GM19328 (cell line): ENCODE data around the gene MRPL10.
"Not testable (repeated sequence)": the region's sequence is repeated elsewhere in the genome, so short reads cannot be mapped to it uniquely, and the experiment has no call there.

Experiments
- ATAC-seq: cut with Tn5 transposase; IDR thresholded peaks from one replicate; pipeline ENCODE4 v1.9.1; 2021; ENCODE audit warnings: mild to moderate bottlenecking, moderate library complexity; ENCODE audit not compliant: unreplicated experiment

Gene MRPL10

GRCh38 chr17:47800686-47801085 lies 30.7 kb downstream of the MRPL10 start:
- no peak for ATAC-seq

GRCh38 chr17:47797797-47798196 lies 33.5 kb downstream of the MRPL10 start:
- no peak for ATAC-seq

DNA sequence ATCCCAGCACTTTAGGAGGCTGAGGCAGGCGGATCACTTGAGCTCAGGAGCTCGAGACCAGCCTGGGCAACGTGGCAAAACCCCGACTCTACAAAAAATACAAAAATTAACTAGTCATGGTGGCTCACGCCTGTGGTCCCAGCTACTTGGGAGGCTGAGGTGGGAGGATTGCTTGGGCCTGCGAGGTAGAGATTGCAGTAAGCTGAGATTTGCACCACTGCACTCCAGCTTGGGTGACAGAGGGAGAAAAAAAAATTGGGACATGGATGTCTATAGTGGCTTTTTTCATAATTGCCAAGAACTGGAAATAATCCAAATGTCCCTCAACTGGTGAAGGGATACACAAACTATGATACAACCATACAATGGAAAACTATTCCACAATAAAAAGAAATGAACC lies 38.4 kb downstream of the MRPL10 start:
- ATAC-seq = no peak

- no peak for ATAC-seq
These were observed 38.9 kb downstream of the MRPL10 start for GRCh38 chr17:47792457-47792856.

DNA sequence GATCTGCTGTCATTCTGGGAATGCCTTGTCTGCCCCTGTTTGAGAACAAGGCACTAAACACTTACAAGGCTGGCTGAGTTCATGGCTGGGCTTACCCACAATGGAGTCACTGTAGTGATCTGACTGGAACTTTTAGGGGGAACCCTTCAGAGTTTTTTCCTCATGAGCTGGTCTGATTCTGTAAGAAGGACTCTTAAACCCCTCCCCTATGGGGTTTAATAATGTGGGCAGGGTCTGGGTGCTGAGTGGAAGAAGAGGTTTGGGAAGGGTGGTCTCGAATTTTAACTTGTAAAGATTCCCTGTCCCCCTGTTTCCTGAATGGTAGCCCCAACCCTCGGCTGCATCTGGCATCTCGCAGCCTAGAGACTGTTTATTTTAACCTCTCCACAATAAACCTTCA lies 40.3 kb downstream of the MRPL10 start:
- no peak for ATAC-seq

DNA sequence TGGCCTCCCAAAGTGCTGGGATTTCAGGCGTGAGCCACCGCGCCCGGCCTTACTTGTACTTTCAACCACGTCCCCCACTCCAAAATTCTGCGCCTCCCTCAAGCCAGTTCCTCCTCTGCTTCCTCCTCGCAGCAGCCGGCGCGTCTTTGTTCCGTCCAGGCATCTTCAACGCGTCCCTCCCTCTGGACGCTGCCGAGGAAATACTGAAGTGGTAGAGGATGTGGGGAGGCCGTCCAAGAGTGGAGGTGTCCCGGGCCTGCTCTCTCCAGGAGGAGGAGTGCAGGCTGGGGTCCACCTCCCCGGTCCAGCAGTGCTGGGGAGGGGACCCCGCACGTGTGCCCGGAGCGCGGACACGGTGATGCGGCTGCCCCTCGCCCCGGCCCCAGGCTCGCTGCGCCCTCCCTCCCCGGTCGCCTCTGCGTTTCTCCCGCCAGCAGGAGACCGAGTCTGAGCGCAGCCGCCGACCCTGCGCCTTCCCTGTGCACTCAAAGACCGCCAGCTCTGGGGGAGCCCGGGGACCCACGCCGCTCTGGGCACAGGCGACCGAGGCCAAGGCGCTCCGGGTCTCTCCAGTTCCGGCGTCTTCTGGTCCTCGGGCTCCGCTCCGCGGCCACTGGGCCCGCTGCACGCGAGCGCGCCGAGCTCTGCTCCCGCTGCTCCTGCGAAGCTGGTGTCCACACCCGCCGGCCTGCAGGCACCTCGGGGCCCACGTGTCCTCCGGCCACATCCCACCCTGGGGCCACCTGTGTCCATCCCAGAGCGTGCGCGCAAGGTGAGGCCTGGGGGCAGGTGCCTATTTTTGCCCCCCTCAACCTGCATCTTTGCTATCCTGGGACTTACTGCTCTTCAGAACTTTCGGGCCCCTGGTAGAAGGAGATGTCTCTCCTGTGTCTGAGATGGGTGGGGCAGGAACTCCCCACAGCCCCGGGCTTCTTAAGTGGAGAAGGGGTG lies 41.5 kb downstream of the MRPL10 start:
- ATAC-seq = no peak

DNA sequence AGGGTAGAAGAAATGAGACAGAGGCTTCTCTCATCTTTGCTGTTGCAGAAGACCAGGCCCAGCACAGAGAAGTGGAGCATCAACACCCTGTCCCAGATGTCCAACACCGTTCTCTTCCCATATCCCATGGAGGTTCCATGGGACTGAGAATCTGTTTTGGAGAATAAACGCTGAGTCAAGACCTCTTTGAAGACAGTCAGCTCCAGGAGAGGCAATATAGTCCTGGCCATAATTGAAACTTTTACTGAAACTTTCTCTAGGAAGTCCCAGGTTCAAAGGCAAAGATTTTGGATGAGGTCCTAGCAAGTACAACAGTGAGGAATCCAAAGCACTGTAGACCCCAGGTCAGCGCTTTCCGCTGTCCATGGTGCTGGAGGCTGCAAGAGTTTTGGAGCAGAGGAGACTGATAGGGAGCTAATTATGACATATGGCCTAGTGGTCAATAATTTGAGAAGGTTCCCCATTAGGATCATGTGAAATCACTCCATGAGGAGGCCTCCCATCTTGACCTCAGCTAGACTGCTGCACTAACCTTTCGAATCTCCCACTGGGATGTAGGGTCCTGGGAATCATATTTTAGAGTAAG lies 45.7 kb downstream of the MRPL10 start:
- ATAC-seq = no peak

DNA sequence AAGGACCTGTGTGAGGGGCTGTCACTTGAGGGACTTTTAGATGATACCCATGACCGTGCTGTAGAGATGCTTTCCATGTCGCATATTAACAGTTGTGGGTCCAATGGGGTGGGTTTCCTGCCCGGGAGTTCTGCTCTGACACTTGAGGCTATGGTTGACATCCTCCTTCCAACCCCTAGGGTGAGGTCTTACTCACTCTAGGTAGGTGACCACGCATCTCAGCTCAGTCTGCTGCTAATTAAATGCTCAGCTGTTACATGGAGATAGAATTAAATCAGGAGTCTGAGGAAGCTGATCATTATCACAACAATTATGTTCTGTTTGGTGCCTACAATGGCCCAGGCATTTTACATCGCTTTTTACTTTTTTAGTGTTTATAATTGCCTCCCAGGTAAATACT lies 49.9 kb downstream of the MRPL10 start:
- no peak for ATAC-seq

DNA sequence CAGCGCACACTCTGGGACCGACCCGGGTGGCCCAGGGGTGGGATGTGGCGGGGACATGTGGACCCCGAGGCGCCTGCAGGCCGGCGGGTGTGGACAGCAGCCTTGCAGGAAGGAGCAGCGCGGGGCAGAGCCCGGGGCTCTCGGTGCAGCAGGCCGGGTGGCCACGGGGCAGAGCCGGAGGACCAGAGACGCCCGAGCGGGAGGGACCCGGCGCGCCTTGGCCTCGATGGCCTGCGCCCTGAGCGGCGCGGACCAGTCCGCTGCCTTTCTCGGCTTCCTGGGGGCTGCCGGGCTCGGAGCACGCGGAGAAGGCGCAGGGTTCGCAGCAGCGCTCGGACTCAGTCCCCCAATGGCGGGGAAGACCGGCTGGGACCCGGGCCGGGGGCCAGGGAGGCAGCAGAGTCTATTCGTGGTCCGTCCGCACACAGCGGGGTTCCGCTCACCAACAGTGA lies 53.1 kb downstream of the MRPL10 start:
- no peak for ATAC-seq

GRCh38 chr17:47776330-47777197 lies 54.8 kb downstream of the MRPL10 start:
- ATAC-seq = no peak

- ATAC-seq = no peak
These were observed 56.3 kb downstream of the MRPL10 start for GRCh38 chr17:47774987-47775580.

DNA sequence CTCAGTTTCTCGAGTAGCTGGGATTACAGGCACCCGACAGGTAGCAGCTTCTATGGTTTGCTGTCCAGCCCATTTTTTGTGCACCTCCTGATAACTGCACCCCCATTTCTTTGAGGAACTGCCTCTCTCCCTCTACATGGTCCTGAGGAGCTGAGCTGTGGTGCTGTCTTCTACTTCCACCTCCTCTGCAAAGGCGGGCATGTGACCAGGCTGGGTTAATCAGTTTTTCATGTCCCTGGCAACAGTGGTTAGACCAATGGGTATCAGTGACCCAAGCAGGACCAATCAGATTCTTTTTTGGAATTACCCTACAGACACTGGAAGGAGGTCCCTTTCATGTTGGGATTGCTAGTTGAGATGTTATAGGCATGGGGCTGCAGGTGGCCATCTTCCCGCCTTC lies 57.0 kb downstream of the MRPL10 start:
- no peak for ATAC-seq

GRCh38 chr17:47773649-47774048 lies 57.7 kb downstream of the MRPL10 start:
- ATAC-seq = not testable (repeated sequence)
